Right forelimb (tissue), 1 donor: ENCODE results near the gene TLE3.
A peak's percentile ranks its signal among the peaks of the same experiment; 100 is the strongest.
"Not testable (repeated sequence)": the region's sequence is repeated elsewhere in the genome, so short reads cannot be mapped to it uniquely, and the experiment has no call there.

Source experiments
- DNase-seq: peaks from one replicate; pipeline ENCODE4 v3.0.0-alpha.2; 2018

Gene TLE3

GRCh38 chr15:70125605-70126004, 27.9 kb upstream of the TLE3 start:
- no peak for DNase-seq

GRCh38 chr15:70121624-70122302, 24.0 kb upstream of the TLE3 start:
- peak; percentile 70 for DNase-seq

DNA sequence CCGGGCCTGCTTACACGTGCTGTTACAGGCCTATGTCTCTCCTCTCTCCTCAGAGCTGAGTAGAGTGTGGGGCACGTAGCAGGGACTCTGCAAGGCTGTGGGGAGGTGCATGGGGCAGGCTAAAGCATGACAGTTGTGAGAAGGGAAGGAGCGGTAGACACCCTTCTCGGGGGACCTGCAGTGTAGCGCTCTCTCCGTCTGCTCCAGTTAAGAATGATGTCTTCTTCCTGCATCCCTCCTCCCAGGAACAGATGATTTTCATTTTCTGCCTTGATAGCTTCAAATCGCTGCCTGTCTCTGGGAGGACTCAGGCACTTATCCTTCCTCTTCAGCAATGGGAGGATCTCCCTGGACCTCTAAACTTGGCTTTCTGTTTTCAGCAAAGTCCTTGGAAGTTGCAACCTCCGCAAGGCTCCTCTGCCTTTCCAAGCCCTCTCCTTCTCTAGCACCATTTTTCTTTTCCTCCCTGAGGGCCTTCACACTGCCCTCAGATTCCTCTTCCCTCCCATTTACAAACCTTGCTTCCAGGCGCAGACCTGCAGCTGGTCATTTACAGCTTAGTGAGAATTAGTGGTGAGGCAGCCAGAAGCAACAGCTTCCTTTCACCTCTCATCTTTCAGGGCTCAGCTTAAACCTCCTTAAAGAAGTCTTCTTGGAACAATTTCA, 23.4 kb upstream of the TLE3 start:
- DNase-seq, result peak; percentile 56

- DNase-seq, result no peak
These were observed 22.3 kb upstream of the TLE3 start for GRCh38 chr15:70119911-70120508.

DNA sequence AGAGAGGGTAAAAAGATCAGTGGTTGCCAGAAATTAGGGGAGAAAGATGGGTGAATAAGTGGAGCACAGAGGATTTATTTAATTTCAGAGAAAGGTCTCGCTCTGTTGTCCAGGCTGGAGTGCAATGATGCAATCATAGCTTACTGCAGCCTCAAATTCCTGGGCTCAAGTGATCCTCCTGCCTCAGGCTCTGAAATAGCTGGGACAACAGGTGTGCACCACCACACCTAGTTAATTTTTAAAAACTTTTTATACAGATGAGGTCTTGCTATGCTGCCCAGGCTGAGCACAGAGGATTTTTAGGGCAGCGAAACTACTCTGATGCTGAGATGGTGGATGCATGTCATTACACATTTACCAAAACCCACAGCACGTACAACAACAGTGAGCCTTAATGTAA, 20.9 kb upstream of the TLE3 start:
- DNase-seq, result no peak

GRCh38 chr15:70116317-70116716, 18.6 kb upstream of the TLE3 start:
- no peak for DNase-seq

- no peak for DNase-seq
These were observed 16.5 kb upstream of the TLE3 start for GRCh38 chr15:70114221-70114620.

- DNase-seq, result no peak
These were observed 15.6 kb upstream of the TLE3 start for GRCh38 chr15:70113304-70113700.

GRCh38 chr15:70112572-70113303, 15.0 kb upstream of the TLE3 start:
- not testable (repeated sequence) for DNase-seq

DNA sequence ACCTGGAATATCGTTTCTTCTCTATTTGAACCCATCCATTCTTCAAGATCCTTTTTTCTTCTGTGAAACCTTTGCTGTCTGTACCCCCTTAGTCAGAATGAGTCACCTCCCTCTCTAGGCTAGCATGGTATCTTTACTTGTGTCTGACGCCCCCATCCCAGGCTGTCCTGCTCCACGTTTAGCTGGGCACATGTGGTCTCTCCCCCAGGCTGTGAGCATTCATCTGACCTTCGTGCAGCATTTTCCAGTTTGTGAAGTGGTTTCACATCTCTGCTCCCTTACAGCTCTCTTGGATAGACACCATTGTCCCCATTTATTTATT, 14.3 kb upstream of the TLE3 start:
- no peak for DNase-seq

DNA sequence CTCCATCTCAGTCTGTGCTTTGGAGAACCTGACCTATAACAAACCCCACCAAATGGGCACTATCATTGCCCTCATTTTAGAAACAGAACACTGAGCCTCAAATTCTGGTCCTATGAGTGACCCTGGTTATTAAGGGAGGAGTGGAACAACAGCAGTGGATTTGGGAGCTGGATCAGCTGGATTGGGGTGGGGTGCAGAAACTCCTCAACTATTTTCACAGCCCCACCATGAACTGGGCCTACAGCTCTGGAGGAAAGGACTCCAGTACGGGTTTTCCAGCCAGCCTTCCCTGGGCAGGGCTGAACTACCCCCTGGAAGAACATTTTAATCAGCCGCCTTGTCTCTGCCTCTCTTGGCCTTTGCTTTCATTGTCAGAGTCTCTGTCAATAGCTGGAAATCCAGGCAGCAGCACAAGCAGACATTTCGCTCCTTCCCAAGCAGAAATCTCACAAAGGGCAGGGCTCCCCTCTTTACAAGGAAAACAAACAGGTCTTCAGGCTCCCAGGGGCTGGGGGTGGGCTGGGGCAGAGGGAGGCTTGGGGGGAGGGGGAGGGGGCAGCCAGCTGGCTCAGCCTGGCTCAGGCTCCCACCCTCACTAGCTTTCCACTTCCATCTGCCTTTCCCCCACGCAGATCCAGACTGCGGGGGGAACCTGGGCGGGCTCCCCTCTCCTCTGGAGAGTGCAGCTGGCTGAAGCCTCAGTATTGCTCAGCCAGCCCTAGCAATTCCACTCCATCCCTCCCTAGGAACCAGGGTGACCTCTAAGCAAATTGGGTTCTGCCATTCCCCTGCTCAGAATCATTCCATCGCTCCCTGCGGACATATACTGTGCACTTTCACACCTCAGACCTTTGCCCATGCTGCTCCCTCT, 13.7 kb upstream of the TLE3 start:
- peak; percentile 89 for DNase-seq

GRCh38 chr15:70109978-70110377, 12.3 kb upstream of the TLE3 start:
- DNase-seq, result no peak

DNA sequence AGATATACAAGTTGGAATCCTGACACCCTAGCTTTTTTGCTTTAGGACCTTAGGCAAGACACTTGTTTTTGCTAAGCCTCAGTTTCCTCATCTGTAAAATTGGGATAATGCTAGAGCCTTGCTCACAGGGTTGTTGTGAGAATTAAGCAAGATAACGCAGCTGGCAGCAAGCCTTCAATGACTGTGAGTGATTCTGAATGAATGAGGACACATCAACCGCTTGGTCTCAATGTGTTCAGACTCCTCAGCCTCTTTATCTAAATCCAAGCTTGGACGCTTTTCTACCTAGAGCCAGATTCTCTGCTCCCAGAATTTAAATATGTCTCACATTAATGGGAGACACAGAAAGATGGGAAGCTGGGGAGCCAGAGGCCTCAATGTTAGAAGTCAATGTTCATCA, 11.8 kb upstream of the TLE3 start:
- no peak for DNase-seq

DNA sequence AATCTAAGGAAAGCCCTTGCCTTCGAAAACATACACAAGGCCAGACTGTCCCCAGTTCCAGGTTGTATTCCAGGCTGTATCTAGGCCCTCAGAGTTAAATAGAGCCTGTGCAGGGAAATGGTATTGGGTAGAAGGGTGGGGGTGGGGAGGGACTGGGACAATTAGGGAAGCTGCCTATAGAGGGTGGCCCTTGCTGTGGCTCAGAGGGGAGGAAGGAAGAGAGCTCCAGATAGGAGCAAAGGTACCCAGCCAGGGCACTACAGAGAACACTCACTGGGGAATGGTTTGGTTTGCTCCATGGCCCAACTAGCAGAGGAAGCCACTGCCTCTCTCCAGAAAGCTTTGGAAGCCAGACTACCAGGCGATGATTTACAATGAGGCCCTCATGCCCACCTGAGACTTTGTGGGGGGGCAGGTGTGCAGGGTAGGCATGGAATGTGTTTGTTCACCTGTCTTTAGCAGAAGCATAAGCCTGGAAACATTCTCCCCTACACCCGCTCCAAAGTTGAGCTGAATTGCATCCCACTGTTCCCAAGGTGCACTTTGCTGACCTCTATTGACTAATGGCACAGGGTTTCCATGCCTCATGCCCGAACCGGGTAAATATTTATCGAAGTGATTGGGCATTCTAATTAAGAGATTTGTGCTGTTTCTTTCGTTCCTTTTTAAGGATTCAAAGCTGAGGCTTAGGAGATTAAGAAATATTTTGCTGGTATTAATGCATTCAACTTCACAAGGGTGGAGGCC, 6.3 kb upstream of the TLE3 start:
- DNase-seq, result no peak

DNA sequence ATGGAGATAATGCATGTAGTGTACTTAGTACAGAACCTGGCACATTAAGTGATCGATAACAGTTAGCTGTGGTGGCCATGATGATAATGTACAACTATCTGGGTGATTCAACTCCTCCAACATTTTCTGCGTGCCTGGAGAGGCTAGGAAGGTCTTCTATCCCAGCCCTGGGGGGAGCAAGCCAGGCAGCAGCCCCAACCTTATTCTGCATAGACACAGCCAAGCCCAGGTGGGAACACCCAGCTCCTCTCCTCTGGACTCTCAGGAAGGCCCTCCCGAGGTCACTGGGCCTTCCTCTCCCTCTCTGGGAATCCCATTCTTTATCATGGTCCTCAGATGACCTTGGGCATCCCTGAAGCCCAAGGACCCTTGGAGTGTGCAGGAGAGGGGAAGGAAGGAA, 5.1 kb upstream of the TLE3 start:
- no peak for DNase-seq

GRCh38 chr15:70101459-70102113, 3.9 kb upstream of the TLE3 start:
- peak; percentile 80 for DNase-seq

DNA sequence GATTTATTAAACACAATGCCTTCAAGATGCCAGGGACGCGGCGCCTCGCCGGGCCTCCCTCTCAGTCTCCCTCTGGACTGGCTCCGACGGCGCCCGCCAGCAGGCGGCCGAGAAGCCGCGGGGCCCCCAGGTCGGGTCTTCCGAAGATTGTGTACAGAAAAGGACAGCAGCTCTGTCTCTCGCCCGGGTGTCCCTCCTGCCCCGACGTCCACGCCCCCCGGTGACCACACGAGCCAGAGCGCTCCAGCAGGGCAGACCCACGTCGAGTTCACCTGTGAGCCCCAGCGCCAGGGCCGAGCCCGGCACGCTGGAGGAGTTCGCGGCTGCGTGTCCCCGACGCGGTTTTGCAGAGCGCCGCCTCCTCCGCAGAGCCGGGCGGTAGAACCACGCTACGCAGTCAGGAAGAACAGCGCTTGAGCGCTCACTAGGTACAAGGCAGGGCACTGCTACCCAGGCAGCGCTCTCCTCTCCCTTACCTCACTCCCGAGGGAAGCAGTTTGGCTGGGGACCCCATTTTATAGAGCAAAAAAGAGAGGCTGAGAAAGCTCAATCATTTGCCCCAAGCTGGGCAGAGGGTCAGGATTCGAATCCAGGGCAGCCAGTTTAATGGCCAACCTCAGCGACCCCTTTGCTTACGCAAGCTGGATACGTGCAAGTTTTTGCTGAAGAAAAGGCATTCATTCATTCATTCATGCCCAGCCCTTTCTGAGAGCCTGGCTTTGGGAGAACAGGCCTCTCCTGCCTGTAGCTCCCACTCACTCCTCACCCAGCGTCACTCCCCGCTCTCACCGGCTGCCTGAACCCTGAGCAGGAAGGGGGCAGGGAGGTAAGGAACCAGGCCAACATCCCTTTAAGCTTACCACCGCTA, 3.0 kb upstream of the TLE3 start:
- peak; percentile 77 for DNase-seq

DNA sequence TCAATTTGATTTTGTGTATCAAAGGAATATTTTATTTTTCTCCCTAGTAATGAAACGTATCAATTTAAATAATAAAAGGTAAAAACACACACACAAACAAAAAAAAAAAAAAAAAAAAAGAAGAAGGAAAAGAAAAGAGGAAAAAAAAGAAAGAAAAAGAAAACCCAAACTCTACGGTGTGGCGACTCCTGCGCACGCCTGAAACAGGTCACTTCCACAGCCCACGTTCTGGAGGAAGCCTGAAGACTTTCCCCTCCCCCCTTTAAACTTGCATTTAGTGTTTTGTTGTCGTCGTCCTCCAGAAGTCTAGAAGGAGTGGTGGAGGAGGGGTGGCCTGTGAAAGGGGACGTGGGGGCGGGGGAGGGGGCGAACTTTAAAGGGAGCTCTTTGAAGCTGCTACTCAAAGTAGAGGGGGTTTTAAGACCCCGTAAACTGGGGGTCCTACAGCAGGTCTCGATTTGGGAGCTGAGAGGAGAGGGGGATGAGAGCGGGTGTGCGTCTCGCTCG, 2.3 kb upstream of the TLE3 start:
- peak; percentile 61 for DNase-seq

DNA sequence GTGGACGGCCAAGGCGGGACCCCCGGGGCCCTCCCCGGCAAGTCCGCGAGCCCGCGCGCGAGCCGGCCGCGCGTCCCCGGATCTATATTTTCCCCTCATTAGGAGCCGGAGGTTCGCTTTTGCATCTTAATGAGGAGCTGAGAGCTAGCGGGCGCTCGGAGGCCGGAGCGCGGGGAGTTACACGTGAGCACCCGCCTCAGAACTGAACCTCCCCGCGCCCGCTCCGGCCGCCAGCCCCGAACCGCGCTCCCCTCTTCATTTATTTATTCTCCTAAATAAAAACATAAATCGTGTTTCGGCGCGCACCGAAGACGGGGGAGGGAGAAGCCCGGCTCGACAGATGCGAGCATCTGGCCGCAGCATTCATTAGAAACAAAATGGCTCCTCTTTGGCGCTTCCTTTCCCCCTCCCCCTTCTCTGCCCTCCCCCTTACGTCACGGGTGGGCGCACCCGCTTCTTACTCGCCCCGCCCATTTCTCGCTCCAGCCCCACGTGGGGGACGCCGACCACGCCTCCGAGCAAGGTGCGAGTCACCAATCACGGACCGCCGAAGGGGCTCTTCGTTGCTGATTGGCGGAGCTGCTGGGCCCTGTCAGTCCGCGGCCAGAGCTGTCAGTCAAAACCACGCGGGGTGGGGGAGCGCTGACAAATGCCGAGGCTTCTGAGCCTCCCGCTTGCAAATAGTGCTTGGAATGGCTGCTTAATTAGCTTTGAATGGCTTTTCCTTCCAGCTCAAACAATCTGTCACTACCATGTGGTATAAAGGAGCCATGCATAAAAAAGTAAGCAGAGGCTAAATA, 1.6 kb upstream of the TLE3 start:
- peak; percentile 100 for DNase-seq
